Ammon's horn (tissue), 1 donor: ENCODE measurements around the gene IL4I1.

Source experiments
- DNase-seq: peaks from one replicate; pipeline ENCODE4 v3.0.0-alpha.2; 2016; ENCODE audit warnings: low spot score

The IL4I1 gene

GRCh38 chr19:49877879-49878743 is 18.6 kb downstream of the IL4I1 start:
- peak; percentile 98 for DNase-seq

- peak; percentile 100 for DNase-seq
Observed at GRCh38 chr19:49877020-49877878, 19.4 kb downstream of the IL4I1 start, which contains the start of the genes AKT1S1 and TBC1D17. TSS of gene AKT1S1 (minus strand) at chr19:49877355. CDS start at chr19:49873295, 4,060 bp downstream. TSS of gene TBC1D17 (plus strand) at chr19:49877702. CDS start at chr19:49877724, 22 bp downstream.

GRCh38 chr19:49876422-49877019 is 20.2 kb downstream of the IL4I1 start:
- peak; percentile 99 for DNase-seq

- peak; percentile 74 for DNase-seq
Observed at GRCh38 chr19:49875857-49876421, 20.7 kb downstream of the IL4I1 start.

- no peak for DNase-seq
Observed at GRCh38 chr19:49875177-49875576, 21.5 kb downstream of the IL4I1 start.

- DNase-seq, result no peak
Observed at GRCh38 chr19:49874503-49875157, 22.1 kb downstream of the IL4I1 start.

- DNase-seq, result no peak
Observed at GRCh38 chr19:49873834-49874233, 22.9 kb downstream of the IL4I1 start.

- no peak for DNase-seq
Observed at GRCh38 chr19:49873129-49873521, 23.6 kb downstream of the IL4I1 start.

GRCh38 chr19:49872245-49873128 is 24.2 kb downstream of the IL4I1 start:
- no peak for DNase-seq

GRCh38 chr19:49871349-49871985 is 25.2 kb downstream of the IL4I1 start:
- DNase-seq, result no peak

- no peak for DNase-seq
Observed at GRCh38 chr19:49870309-49870901, 26.3 kb downstream of the IL4I1 start.

GRCh38 chr19:49869484-49870308 is 27.0 kb downstream of the IL4I1 start:
- DNase-seq, result peak; percentile 100

GRCh38 chr19:49869009-49869483 is 27.6 kb downstream of the IL4I1 start:
- DNase-seq, result no peak

GRCh38 chr19:49866933-49867782 is 29.5 kb downstream of the IL4I1 start, which contains the start of gene PNKP:
TSS of gene PNKP (minus strand) at chr19:49867576. CDS start at chr19:49867204, 372 bp downstream.
- DNase-seq, result peak; percentile 96

GRCh38 chr19:49864890-49865289 is 31.8 kb downstream of the IL4I1 start:
- no peak for DNase-seq

GRCh38 chr19:49863935-49864320 is 32.8 kb downstream of the IL4I1 start:
- no peak for DNase-seq

GRCh38 chr19:49863254-49863934 is 33.3 kb downstream of the IL4I1 start:
- DNase-seq, result no peak
